ENCODE data around the gene RAD51B. TPM values are rescaled to one million over a fixed set of nuclear protein-coding genes. Genes with fewer than 3 reads are reported as not detected.

RAD51B gene
- total and polyA plus RNA-seq, 2 of the 13 experiments (the other 11 are each of a cell fraction or from before 2014, with no cell fraction given), result 7.0 to 9.5 TPM

DNA sequence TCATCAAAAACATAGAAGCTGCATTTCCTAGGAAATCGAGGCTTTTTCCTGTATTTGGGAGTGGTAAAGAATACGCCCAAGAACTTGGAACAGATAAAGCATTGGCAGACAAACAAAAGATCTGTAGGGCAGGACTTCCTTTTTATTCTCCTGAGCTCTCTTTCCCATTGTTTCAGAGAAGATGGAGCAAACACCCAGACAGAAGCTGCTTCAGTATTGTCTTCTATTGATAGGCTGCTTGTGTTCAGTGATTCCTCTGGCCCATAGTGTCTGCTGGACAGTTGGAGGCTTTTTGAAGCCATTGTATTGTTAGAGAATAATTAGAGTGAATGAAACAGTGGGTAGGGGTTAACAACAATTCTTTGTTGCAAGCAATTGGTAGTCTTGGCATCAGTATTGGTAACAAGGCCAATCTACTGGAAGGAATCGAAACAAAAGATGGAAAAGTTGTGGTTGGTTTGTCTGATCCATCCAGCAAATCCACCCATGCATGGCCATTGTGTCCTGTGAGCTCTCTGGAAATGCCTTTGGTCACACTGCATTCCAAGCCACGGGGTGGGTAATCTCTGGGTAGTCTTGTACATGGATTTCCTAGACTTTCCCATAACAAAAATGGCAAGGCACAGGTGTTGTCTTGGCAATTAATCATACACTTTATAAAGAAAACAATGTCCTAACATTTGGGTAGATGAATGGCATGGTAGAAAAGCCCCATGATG lies 424.8 kb downstream of the RAD51B start (continued):
- TF ChIP-seq, protein P1, sequence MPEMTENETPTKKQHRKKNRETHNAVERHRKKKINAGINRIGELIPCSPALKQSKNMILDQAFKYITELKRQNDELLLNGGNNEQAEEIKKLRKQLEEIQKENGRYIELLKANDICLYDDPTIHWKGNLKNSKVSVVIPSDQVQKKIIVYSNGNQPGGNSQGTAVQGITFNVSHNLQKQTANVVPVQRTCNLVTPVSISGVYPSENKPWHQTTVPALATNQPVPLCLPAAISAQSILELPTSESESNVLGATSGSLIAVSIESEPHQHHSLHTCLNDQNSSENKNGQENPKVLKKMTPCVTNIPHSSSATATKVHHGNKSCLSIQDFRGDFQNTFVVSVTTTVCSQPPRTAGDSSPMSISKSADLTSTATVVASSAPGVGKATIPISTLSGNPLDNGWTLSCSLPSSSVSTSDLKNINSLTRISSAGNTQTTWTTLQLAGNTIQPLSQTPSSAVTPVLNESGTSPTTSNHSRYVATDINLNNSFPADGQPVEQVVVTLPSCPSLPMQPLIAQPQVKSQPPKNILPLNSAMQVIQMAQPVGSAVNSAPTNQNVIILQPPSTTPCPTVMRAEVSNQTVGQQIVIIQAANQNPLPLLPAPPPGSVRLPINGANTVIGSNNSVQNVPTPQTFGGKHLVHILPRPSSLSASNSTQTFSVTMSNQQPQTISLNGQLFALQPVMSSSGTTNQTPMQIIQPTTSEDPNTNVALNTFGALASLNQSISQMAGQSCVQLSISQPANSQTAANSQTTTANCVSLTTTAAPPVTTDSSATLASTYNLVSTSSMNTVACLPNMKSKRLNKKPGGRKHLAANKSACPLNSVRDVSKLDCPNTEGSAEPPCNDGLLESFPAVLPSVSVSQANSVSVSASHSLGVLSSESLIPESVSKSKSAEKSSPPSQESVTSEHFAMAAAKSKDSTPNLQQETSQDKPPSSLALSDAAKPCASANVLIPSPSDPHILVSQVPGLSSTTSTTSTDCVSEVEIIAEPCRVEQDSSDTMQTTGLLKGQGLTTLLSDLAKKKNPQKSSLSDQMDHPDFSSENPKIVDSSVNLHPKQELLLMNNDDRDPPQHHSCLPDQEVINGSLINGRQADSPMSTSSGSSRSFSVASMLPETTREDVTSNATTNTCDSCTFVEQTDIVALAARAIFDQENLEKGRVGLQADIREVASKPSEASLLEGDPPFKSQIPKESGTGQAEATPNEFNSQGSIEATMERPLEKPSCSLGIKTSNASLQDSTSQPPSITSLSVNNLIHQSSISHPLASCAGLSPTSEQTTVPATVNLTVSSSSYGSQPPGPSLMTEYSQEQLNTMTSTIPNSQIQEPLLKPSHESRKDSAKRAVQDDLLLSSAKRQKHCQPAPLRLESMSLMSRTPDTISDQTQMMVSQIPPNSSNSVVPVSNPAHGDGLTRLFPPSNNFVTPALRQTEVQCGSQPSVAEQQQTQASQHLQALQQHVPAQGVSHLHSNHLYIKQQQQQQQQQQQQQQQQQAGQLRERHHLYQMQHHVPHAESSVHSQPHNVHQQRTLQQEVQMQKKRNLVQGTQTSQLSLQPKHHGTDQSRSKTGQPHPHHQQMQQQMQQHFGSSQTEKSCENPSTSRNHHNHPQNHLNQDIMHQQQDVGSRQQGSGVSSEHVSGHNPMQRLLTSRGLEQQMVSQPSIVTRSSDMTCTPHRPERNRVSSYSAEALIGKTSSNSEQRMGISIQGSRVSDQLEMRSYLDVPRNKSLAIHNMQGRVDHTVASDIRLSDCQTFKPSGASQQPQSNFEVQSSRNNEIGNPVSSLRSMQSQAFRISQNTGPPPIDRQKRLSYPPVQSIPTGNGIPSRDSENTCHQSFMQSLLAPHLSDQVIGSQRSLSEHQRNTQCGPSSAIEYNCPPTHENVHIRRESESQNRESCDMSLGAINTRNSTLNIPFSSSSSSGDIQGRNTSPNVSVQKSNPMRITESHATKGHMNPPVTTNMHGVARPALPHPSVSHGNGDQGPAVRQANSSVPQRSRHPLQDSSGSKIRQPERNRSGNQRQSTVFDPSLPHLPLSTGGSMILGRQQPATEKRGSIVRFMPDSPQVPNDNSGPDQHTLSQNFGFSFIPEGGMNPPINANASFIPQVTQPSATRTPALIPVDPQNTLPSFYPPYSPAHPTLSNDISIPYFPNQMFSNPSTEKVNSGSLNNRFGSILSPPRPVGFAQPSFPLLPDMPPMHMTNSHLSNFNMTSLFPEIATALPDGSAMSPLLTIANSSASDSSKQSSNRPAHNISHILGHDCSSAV (CRISPR knock-in tag; IDR thresholded peaks at IDR 0.05; ENCODE audit: borderline replicate concordance), result no peak
- TF ChIP-seq KDM3A (CRISPR knock-in tag; IDR thresholded peaks at IDR 0.05; ENCODE audit: low read depth) (no peak), HNRNPUL1 (IDR thresholded peaks at IDR 0.05; ENCODE audit: low read depth, low read length) (no peak), ONECUT2 (CRISPR knock-in tag; IDR thresholded peaks at IDR 0.05) (no peak)

Data from HepG2 (cell line).